KMS-11 (cell line): ENCODE results near the gene LINGO3.
"Not testable (repeated sequence)": the region's sequence is repeated elsewhere in the genome, so short reads cannot be mapped to it uniquely, and the experiment has no call there.

Experiments used
- H2AFZ ChIP-seq: fragments of 200-600 bp; sonication (generic); 2 replicates; pipeline ENCODE4 v1.6.1; 2016; ENCODE audit warnings: antibody characterized with exemption, mixed run types, low read depth
- H3K27ac ChIP-seq: fragments of 200-600 bp; sonication (generic); 2 replicates; pipeline ENCODE4 v1.6.1; 2016; ENCODE audit warnings: mild to moderate bottlenecking, mixed run types
- H3K27me3 ChIP-seq: fragments of 200-600 bp; sonication (generic); 2 replicates; pipeline ENCODE4 v1.6.1; 2017; ENCODE audit warnings: mild to moderate bottlenecking, low read depth, mixed run types, moderate library complexity; ENCODE audit not compliant: insufficient read depth
- H3K36me3 ChIP-seq: fragments of 200-600 bp; sonication (generic); 2 replicates; pipeline ENCODE4 v1.6.1; 2017; ENCODE audit warnings: mild to moderate bottlenecking, mixed run types; ENCODE audit not compliant: insufficient read depth
- H3K4me1 ChIP-seq: fragments of 200-600 bp; sonication (generic); 2 replicates; pipeline ENCODE4 v1.6.1; 2016; ENCODE audit warnings: mild to moderate bottlenecking, low read depth, mixed run types; ENCODE audit not compliant: poor library complexity, severe bottlenecking
- H3K4me2 ChIP-seq: fragments of 200-600 bp; sonication (generic); 2 replicates; pipeline ENCODE4 v1.7.0; 2016; ENCODE audit warnings: mild to moderate bottlenecking, mixed run types
- H3K4me3 ChIP-seq: fragments of 200-600 bp; sonication (generic); IDR thresholded peaks from 2 replicates; pipeline ENCODE4 v1.6.1; 2017; ENCODE audit warnings: low read depth, low read length, mixed read lengths; ENCODE audit not compliant: insufficient read depth
- H3K79me2 ChIP-seq: fragments of 200-600 bp; sonication (generic); 2 replicates; pipeline ENCODE4 v1.6.1; 2016; ENCODE audit warnings: low read depth, mixed run types; ENCODE audit not compliant: insufficient read depth
- H3K9ac ChIP-seq: fragments of 200-600 bp; sonication (generic); 2 replicates; pipeline ENCODE4 v1.6.1; 2016; ENCODE audit warnings: mild to moderate bottlenecking, mixed run types
- H4K20me1 ChIP-seq: fragments of 200-600 bp; sonication (generic); 2 replicates; pipeline ENCODE4 v1.6.1; 2016; ENCODE audit warnings: mild to moderate bottlenecking, mixed run types; ENCODE audit not compliant: insufficient read depth
- TF ChIP-seq, protein P1 (sequence below): fragments of 200-600 bp; sonication (generic); conservative IDR thresholded peaks from 2 replicates; pipeline ENCODE4 v1.6.1; 2017; ENCODE audit warnings: low read depth, mild to moderate bottlenecking, antibody characterized with exemption, low read length, moderate library complexity, mixed read lengths

LINGO3 gene

GRCh38 chr19:2350656-2351055 is 42.7 kb upstream of the LINGO3 start:
- Histone ChIP-seq H3K79me2 (no peaks in the 10 kb centered on the region), H3K27ac (no peak overlapping the region), H3K4me3 (no peak overlapping the region), H3K9ac (no peak overlapping the region), H3K36me3 (no peaks in the 10 kb centered on the region), H3K27me3 (no peaks in the 10 kb centered on the region), H4K20me1 (no peaks in the 10 kb centered on the region), H2AFZ (no peak overlapping the region), H3K4me1 (no peaks in the 10 kb centered on the region), H3K4me2 (no peak overlapping the region)
- TF ChIP-seq, protein P1, sequence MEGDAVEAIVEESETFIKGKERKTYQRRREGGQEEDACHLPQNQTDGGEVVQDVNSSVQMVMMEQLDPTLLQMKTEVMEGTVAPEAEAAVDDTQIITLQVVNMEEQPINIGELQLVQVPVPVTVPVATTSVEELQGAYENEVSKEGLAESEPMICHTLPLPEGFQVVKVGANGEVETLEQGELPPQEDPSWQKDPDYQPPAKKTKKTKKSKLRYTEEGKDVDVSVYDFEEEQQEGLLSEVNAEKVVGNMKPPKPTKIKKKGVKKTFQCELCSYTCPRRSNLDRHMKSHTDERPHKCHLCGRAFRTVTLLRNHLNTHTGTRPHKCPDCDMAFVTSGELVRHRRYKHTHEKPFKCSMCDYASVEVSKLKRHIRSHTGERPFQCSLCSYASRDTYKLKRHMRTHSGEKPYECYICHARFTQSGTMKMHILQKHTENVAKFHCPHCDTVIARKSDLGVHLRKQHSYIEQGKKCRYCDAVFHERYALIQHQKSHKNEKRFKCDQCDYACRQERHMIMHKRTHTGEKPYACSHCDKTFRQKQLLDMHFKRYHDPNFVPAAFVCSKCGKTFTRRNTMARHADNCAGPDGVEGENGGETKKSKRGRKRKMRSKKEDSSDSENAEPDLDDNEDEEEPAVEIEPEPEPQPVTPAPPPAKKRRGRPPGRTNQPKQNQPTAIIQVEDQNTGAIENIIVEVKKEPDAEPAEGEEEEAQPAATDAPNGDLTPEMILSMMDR, result no peak

- H3K79me2 ChIP-seq, H3K4me3 ChIP-seq, H3K36me3 ChIP-seq, H3K27ac ChIP-seq, H3K4me2 ChIP-seq, H3K9ac ChIP-seq, H2AFZ ChIP-seq, H3K4me1 ChIP-seq, H3K27me3 ChIP-seq, H4K20me1 ChIP-seq: not testable (repeated sequence)
Measured at GRCh38 chr19:2349818-2350217, 41.9 kb upstream of the LINGO3 start.

DNA sequence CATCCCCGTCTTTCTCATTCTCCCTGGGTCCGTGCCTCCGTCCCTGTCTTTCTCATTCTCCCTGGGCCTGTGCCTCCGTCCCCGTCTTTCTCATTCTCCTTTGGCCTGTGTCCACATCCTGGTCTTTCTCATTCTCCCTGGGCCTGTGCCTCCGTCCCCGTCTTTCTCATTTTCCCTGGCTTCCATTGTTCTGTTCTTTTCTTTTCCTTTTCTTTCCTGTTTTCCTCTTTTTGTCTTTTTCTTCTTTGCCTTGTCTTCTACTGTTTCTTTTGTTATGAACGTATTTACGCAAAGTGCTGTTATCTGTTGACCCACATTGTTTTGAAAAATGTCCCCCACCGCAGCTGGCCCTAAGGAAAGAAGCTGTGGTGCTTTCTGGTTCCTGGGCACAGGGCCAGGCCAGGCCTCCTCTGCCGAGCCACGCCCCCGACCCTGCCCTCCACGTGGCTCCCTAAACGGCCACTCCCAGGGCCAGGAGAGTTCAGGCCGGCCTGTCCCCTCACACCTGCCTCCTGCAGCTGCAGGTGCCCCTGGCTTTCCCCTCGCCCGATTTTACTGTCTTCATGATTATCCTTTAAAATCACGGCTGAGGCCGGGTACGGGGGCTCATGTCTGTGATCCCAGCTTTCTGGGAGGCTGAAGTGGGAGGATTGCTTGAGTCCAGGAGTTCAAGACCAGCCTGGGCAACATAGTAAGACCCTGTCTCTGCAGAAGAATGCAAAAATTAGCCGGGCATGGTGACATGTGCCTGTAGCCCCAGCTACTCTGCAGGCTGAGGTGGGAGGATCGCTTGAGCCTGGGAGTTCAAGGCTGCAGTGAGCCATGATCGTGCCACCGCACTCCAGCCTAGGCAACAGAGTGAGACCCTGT is 38.1 kb upstream of the LINGO3 start:
- no peak overlapping the region for H2AFZ ChIP-seq
- no peak overlapping the region for H3K4me2 ChIP-seq
- TF ChIP-seq, protein P1, result no peak
- no peaks in the 10 kb centered on the region for H3K36me3 ChIP-seq
- H3K4me1 ChIP-seq, result no peaks in the 10 kb centered on the region
- H3K27ac ChIP-seq, result no peak overlapping the region
- no peaks in the 10 kb centered on the region for H4K20me1 ChIP-seq
- no peak overlapping the region for H3K4me3 ChIP-seq
- H3K9ac ChIP-seq, result no peak overlapping the region
- H3K27me3 ChIP-seq, result no peaks in the 10 kb centered on the region
- no peaks in the 10 kb centered on the region for H3K79me2 ChIP-seq

DNA sequence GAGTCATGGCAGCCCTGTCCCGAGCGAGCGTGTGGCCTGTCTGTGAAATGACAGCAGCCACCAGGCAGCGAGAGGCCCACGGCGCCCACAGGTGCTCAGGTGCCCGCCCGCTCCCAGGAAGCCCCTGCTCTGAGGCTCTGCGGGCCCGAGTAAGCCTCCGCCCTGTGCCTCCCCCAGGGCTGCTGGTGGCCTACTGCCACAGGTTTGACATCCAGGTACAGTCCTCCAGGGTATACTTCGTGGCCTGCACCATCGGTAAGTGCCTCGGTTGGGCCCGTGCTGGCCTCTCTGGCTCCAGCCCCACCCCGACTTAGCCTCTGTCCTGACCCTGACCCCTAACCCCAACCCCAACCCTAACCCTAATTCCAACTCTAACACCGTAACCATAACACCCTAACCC is 37.1 kb upstream of the LINGO3 start:
- TF ChIP-seq, protein P1, result no peak
- H3K9ac ChIP-seq, result no peak overlapping the region
- no peaks in the 10 kb centered on the region for H3K27me3 ChIP-seq
- H3K36me3 ChIP-seq, result no peaks in the 10 kb centered on the region
- no peak overlapping the region for H3K27ac ChIP-seq
- no peak overlapping the region for H3K4me3 ChIP-seq
- no peak overlapping the region for H3K4me2 ChIP-seq
- no peak overlapping the region for H2AFZ ChIP-seq
- H3K79me2 ChIP-seq, result no peaks in the 10 kb centered on the region
- no peaks in the 10 kb centered on the region for H3K4me1 ChIP-seq
- H4K20me1 ChIP-seq, result no peaks in the 10 kb centered on the region

GRCh38 chr19:2344381-2344870 is 36.5 kb upstream of the LINGO3 start:
- TF ChIP-seq, protein P1, result no peak

More at GRCh38 chr19:2344381-2344870, 36.5 kb upstream of the LINGO3 start:
- Histone ChIP-seq H4K20me1 (no peaks in the 10 kb centered on the region), H3K4me1 (no peaks in the 10 kb centered on the region), H3K36me3 (no peaks in the 10 kb centered on the region), H3K27ac (no peak overlapping the region), H3K27me3 (no peaks in the 10 kb centered on the region), H3K9ac (no peak overlapping the region), H2AFZ (no peak overlapping the region), H3K4me2 (no peak overlapping the region), H3K79me2 (no peaks in the 10 kb centered on the region), H3K4me3 (no peak overlapping the region)
